ENCODE data around the gene CYP2A13. TPM values are rescaled to one million over a fixed set of nuclear protein-coding genes. Genes with fewer than 3 reads are reported as not detected.
"Not testable (repeated sequence)": the region's sequence is repeated elsewhere in the genome, so short reads cannot be mapped to it uniquely, and the experiment has no call there.

Gene CYP2A13
- total RNA-seq, 1 donor from 2014 or later = not detected

DNA sequence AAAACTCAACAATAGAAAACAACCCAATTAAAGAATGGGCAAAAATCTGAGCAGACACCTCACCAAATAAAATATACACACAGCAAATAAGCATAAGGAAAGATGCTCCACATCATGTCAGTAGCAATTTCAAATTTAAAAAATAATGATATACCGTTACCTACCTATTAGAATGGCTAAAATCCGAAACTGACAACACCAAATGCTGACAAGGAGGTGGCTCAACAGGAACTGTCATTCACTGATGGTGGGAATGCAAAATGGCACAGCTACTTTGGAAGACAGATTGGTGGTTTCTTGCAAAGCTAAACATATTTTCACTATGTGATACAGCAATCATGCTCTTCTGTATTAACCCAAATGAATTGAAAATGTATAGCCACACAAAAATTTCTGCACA is 9.1 kb downstream of the CYP2A13 start:
- Mint-ChIP-seq H3K9me3 (peaks cover 3% of the 10 kb centered on the region), H3K27ac (no peak overlapping the region), H3K4me3 (ENCODE audit: low read depth) (no peak overlapping the region), H3K36me3 (ENCODE audit: low read depth) (no peaks in the 10 kb centered on the region), H3K27me3 (ENCODE audit: low read depth) (peaks cover 7% of the 10 kb centered on the region), H3K4me1 (ENCODE audit: low read depth) (peaks cover 2% of the 10 kb centered on the region)
- DNase-seq (ENCODE audit: low spot score) = no peak
- intact Hi-C loops (cut with micrococcal nuclease) = no loop called here

DNA sequence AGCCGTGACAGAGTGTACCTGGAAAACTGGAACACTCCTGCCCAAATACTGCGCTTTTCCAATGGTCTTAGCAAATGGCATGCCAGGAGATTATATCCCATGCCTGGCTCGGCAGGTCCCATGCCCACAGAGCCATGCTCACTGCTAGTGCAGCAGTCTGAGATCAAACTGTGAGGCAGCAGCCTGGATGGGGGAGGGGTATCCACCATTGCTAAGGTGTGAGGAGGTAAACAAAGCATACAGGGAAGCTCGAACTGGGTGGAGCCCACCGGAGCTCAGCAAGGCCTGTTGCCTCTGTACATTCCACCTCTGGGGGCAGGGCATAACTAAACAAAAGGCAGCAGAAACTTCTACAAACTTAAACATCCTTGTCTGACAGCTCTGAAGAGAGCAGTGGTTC is 10.5 kb downstream of the CYP2A13 start:
- Mint-ChIP-seq H3K4me1 (ENCODE audit: low read depth) (peaks cover 2% of the 10 kb centered on the region), H3K36me3 (ENCODE audit: low read depth) (no peaks in the 10 kb centered on the region), H3K9me3 (peaks cover 6% of the 10 kb centered on the region), H3K4me3 (ENCODE audit: low read depth) (no peak overlapping the region), H3K27me3 (ENCODE audit: low read depth) (peaks cover 7% of the 10 kb centered on the region), H3K27ac (no peak overlapping the region)
- intact Hi-C loops (cut with micrococcal nuclease) = no loop called here
- DNase-seq (ENCODE audit: low spot score) = no peak

DNA sequence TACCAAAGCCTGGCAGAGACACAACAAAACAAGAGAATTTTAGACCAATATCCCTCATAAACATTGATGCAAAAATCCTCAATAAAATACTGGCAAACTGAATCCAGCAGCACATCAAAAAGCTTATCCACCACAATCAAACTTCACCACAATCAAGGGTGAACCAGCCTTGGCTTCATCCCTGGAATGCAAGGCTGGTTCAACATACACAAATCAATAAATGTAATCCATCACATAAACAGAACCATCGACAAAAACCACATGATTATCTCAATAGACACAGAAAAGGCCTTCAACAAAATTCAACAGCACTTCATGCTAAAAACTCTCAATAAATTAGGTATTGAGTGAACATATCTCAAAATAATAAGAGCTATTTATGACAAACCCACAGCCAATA is 14.0 kb downstream of the CYP2A13 start:
- H3K4me3 Mint-ChIP-seq (ENCODE audit: low read depth); H3K27ac Mint-ChIP-seq; intact Hi-C loops (cut with micrococcal nuclease); H3K36me3 Mint-ChIP-seq (ENCODE audit: low read depth); H3K4me1 Mint-ChIP-seq (ENCODE audit: low read depth); DNase-seq (ENCODE audit: low spot score); H3K27me3 Mint-ChIP-seq (ENCODE audit: low read depth): not testable (repeated sequence)
- peaks cover 19% of the 10 kb centered on the region for H3K9me3 Mint-ChIP-seq

DNA sequence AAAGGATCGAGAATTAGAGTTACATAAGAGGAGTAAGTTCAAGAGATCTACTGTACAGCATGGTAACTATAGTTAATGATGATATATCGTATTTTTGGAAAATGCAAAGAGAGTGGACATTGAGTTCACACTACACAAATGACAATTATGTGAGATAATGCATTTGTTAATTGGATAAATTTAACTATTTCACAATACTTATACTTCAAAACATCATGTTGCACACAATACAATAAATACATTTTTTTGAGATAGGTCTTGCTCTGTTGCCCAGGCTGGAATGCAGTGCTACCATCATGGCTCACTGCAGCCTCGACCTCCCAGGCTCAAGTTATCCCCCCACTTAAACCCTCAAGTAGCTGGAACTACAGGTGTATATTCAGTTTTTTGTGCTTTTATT is 17.9 kb downstream of the CYP2A13 start:
- Mint-ChIP-seq H3K27me3 (ENCODE audit: low read depth) (no peaks in the 10 kb centered on the region), H3K27ac (no peak overlapping the region), H3K4me1 (ENCODE audit: low read depth) (no peaks in the 10 kb centered on the region), H3K36me3 (ENCODE audit: low read depth) (no peaks in the 10 kb centered on the region), H3K9me3 (peaks cover 19% of the 10 kb centered on the region), H3K4me3 (ENCODE audit: low read depth) (no peak overlapping the region)
- DNase-seq (ENCODE audit: low spot score) = no peak
- intact Hi-C loops (cut with micrococcal nuclease) = no loop called here

DNA sequence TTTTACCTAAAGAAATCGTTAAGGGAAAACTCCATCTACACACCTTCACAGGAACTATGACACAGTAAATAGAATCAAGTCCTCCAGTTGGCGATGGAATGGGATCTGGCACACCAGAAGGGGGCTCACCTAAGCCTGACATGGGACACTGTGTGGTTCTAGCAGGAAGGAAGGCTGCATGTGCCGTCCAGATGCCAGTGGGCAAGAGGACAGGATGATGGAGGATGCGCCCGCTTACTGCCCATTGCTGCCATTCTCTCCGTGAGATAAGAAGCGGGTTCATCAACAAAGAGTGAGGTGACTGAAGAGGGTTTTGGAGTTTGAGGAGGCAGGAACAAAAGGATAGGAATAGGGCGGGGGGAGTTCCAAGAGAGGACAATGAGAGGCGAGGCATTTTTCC is 23.0 kb downstream of the CYP2A13 start:
- no peak overlapping the region for H3K27ac Mint-ChIP-seq
- no peaks in the 10 kb centered on the region for H3K4me1 Mint-ChIP-seq (ENCODE audit: low read depth)
- no peak overlapping the region for H3K4me3 Mint-ChIP-seq (ENCODE audit: low read depth)
- no peaks in the 10 kb centered on the region for H3K36me3 Mint-ChIP-seq (ENCODE audit: low read depth)
- no peaks in the 10 kb centered on the region for H3K9me3 Mint-ChIP-seq
- intact Hi-C loops (cut with micrococcal nuclease) = no loop called here
- peaks cover 5% of the 10 kb centered on the region for H3K27me3 Mint-ChIP-seq (ENCODE audit: low read depth)
- DNase-seq (ENCODE audit: low spot score) = no peak

DNA sequence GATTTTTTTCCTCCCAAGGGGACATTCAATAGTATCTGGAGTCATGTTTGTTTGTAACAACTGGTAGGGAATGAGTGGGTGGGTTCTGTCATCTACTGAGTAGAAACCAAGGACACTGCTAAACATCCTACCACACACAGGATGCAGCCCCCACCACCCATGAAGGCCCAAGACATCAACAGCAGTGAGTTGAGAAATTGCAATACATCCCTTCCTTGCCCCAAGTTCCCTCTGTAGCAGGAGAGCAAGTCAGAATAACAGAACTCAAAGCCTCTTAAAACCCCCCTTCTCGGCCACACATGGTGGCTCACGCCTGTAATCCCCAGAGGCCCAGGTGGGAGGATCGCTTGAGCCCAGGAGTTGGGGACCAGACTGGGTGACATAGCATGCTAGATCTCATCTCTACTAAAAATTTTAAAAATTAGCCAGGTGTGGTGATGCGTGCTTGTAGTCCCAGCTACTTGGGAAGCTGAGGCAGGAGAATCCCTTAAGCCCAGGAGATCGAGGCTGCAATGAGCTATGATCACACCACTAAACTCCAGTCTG is 23.6 kb downstream of the CYP2A13 start:
- no peak overlapping the region for H3K4me3 Mint-ChIP-seq (ENCODE audit: low read depth)
- no peak overlapping the region for H3K27ac Mint-ChIP-seq
- no peaks in the 10 kb centered on the region for H3K36me3 Mint-ChIP-seq (ENCODE audit: low read depth)
- peaks cover 5% of the 10 kb centered on the region for H3K27me3 Mint-ChIP-seq (ENCODE audit: low read depth)
- no peaks in the 10 kb centered on the region for H3K4me1 Mint-ChIP-seq (ENCODE audit: low read depth)
- DNase-seq (ENCODE audit: low spot score) = no peak
- no peaks in the 10 kb centered on the region for H3K9me3 Mint-ChIP-seq
- intact Hi-C loops (cut with micrococcal nuclease) = no loop called here

DNA sequence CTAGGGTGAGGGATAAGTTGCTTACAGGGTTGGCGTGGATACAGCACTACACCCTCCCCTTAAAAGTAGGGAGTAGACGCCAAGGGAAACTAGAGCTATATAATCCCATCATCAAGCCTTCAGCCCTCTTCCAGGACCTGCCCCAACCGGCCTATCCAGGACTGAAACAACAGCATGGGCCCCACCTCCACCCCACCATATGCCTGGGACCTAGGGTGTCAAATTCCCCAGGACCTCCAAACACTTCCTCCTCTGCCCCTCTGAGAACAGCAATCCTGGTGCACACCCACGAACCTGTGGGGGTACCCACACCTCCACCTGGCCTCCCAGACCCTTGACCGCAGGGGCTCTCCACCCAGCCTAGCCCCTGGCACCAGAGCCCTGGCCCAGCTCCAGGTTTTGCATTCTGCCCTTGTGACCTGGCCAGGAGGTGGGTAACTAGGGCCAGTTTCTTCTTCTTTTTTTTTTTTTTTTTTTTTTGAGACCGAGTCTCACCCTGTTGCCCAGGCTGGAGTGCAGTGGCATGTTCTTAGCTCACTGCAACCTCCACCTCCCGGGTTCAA is 24.6 kb downstream of the CYP2A13 start:
- Mint-ChIP-seq H3K36me3 (ENCODE audit: low read depth) (no peaks in the 10 kb centered on the region), H3K4me3 (ENCODE audit: low read depth) (no peak overlapping the region), H3K27ac (no peak overlapping the region), H3K9me3 (no peaks in the 10 kb centered on the region), H3K4me1 (ENCODE audit: low read depth) (no peaks in the 10 kb centered on the region), H3K27me3 (ENCODE audit: low read depth) (peaks cover 8% of the 10 kb centered on the region)
- no peak for DNase-seq (ENCODE audit: low spot score)
- intact Hi-C loops (cut with micrococcal nuclease) = no loop called here

DNA sequence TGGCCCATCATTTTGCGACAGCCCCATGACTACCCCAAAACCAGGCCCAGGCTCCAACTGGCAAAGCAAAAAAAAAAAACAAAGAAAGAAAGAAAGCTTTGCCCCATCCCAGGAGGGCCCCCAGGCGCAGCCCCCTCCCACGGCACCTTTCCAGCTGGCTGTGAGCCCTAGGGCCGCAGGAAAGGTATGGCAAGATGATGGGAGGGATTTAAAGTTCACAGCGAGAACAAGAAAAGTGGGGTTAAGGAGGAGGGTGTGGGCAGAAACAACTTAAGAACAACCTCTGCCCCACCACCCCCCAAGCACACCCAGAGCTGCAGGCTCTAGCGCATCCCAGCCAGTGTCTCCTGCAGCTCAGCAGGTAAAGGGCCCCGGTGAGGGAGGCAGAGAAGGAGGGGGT is 25.9 kb downstream of the CYP2A13 start, which contains the start of gene CYP2F1:
Gene CYP2F1, plus strand, starts transcription at position 301 of the 400 bp plus-strand sequence. CDS start 1,757 bp downstream, outside the sequence.
- Mint-ChIP-seq H3K4me3 (ENCODE audit: low read depth) (no peak within 1 kb of the TSS), H3K36me3 (ENCODE audit: low read depth) (no peaks in the 10 kb centered on the region), H3K27me3 (ENCODE audit: low read depth) (peaks cover 10% of the 10 kb centered on the region), H3K4me1 (ENCODE audit: low read depth) (no peaks in the 10 kb centered on the region), H3K9me3 (no peaks in the 10 kb centered on the region), H3K27ac (no peak within 1 kb of the TSS)
- intact Hi-C loops (cut with micrococcal nuclease) = no loop called here
- DNase-seq (ENCODE audit: low spot score) = no peak

DNA sequence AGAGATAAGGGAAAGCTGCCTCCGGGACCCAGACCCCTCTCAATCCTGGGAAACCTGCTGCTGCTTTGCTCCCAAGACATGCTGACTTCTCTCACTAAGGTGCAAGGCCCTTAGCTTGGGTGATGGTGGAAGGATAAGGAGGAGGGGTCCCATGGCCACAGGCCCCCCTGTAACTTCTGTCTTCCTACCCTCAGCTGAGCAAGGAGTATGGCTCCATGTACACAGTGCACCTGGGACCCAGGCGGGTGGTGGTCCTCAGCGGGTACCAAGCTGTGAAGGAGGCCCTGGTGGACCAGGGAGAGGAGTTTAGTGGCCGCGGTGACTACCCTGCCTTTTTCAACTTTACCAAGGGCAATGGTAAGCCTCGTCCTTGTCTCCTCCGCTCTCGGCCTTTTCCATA is 28.0 kb downstream of the CYP2A13 start:
- no peak for DNase-seq (ENCODE audit: low spot score)
- Mint-ChIP-seq H3K36me3 (ENCODE audit: low read depth) (no peaks in the 10 kb centered on the region), H3K4me1 (ENCODE audit: low read depth) (peaks cover 6% of the 10 kb centered on the region), H3K9me3 (no peaks in the 10 kb centered on the region), H3K27me3 (ENCODE audit: low read depth) (peaks cover 10% of the 10 kb centered on the region), H3K4me3 (ENCODE audit: low read depth) (no peak overlapping the region), H3K27ac (no peak overlapping the region)
- intact Hi-C loops (cut with micrococcal nuclease) = no loop called here

DNA sequence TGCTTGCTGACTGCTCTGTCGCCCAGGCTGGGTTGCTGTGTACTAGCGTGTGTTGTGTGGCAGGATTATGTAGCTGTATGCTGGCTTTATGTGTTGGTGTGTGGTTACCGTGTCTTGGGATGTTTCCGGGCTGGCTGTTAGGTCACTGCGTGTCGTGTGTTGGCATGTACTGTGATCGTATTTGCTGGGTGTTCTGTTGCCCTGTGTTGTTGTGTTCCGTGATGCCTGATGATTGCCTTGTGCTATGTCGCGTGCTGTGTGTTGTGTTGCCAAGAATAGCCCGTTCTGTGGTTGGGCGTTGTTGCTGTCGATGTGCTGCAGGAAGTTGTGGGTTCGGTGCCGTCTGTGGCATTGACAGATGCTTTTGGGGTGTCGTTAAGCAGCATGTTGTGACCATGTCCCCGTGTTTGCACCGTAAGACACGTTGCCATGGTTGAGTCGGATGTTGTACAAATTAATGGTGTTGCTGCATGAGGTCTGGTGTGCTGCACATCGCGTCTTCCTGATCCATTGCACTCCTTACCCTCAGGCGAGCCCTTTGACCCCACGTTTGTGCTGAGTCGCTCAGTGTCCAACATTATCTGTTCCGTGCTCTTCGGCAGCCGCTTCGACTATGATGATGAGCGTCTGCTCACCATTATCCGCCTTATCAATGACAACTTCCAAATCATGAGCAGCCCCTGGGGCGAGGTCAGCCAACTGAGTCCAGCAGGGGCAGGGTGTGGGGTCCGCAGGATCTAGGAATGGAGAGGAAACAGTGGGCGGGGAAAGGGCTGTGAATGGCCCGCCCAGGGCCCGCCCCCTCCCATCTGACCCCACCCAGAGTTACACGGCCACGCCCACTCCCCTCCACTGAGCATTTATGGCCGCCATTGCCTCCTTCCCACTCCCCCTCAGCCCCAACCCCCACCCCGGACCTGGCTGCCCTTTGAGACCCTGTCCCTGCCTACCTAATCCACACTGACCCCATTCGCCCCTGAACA is 33.0 kb downstream of the CYP2A13 start:
- H3K36me3 Mint-ChIP-seq (ENCODE audit: low read depth); intact Hi-C loops (cut with micrococcal nuclease); H3K9me3 Mint-ChIP-seq; H3K4me3 Mint-ChIP-seq (ENCODE audit: low read depth); H3K27ac Mint-ChIP-seq; H3K27me3 Mint-ChIP-seq (ENCODE audit: low read depth); H3K4me1 Mint-ChIP-seq (ENCODE audit: low read depth): not testable (repeated sequence)
- peak; percentile 73 for DNase-seq (ENCODE audit: low spot score)

DNA sequence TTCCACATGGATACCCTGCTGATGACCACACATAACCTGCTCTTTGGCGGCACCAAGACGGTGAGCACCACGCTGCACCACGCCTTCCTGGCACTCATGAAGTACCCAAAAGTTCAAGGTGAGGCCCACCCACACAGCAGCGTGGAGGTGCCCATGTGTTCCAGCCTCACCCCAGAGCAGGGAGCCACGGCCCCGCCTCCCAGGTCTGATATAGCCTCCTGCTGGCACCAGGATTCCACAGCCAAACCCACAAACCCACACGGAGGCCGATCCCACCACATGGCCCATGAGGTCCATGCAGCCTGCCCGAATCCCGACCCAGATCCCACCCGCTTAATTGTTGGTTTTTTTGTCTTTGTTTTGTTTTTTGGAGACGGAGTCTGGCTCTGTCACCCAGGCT is 34.6 kb downstream of the CYP2A13 start:
- DNase-seq (ENCODE audit: low spot score); intact Hi-C loops (cut with micrococcal nuclease); H3K4me3 Mint-ChIP-seq (ENCODE audit: low read depth); H3K27ac Mint-ChIP-seq; H3K36me3 Mint-ChIP-seq (ENCODE audit: low read depth); H3K27me3 Mint-ChIP-seq (ENCODE audit: low read depth); H3K9me3 Mint-ChIP-seq: not testable (repeated sequence)
- peaks cover 17% of the 10 kb centered on the region for H3K4me1 Mint-ChIP-seq (ENCODE audit: low read depth)

DNA sequence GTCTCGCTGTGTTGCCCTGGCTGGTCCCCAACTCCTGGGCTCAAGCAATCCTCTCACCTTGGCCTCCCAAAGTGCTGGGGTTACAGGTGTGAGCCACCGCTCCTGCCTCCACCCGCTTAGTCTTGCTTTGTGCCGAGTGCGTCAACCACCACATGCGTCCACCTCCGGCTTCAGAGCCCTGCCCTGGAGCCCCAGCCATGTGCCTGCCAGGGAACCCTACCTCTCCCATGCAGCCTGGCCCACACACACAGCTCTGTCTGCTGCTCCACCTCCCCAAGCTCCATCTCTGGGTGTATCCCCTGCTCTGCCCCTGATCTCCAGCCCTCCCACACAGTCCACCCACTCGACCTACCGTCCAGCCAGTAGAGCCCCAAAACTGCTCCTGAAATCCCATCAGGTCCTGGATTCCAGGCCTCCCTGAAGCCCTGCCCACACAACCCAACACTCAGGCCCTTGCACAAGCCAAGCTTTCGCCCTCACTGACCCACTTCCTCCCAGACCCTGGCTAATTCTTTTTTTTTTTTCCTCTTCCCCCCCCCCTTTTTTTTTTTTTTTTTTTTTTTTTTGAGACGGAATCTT is 35.6 kb downstream of the CYP2A13 start:
- no peak overlapping the region for H3K4me3 Mint-ChIP-seq (ENCODE audit: low read depth)

DNA sequence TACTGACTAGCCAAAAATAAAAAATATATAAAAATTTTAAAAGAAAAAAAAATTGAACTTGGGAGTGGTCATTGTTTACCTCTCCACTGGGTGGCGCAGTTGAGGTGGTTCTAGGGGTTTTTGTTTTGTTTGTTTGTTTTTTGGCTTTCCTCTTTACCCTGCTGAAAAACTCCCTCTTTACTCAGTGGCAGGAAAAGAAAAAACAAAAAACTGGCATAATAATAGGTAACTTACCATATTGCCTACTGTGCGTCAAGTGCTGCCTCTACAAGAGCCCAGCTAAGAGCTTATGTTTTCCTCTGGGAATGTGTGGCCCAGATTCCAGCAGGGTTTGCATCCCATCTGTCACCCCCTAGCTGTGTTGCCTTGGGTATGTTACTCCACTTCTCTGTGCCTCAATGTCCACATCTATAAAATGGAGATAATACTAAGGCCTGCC is 38.5 kb downstream of the CYP2A13 start:
- not testable (repeated sequence) for DNase-seq (ENCODE audit: low spot score); H3K27ac Mint-ChIP-seq; H3K9me3 Mint-ChIP-seq; H3K4me3 Mint-ChIP-seq (ENCODE audit: low read depth); H3K4me1 Mint-ChIP-seq (ENCODE audit: low read depth); H3K36me3 Mint-ChIP-seq (ENCODE audit: low read depth)
- intact Hi-C loops (cut with micrococcal nuclease) = loop anchor here (2.0 kb wide), 1 partner anchor 18 kb away; no protein-coding TSS in a partner anchor
- peaks cover 18% of the 10 kb centered on the region for H3K27me3 Mint-ChIP-seq (ENCODE audit: low read depth)

More for the DNA sequence above, 35.6 kb downstream of the CYP2A13 start:
- Mint-ChIP-seq H3K36me3 (ENCODE audit: low read depth) (no peaks in the 10 kb centered on the region), H3K27ac (no peak overlapping the region), H3K4me1 (ENCODE audit: low read depth) (peaks cover 17% of the 10 kb centered on the region), H3K27me3 (ENCODE audit: low read depth) (peaks cover 5% of the 10 kb centered on the region), H3K9me3 (no peaks in the 10 kb centered on the region)
- no peak for DNase-seq (ENCODE audit: low spot score)
- intact Hi-C loops (cut with micrococcal nuclease) = no loop called here

Data from activated T-helper 2 cell treated with anti-CD3 and anti-CD28 coated beads, Interferon-gamma antibody, Interleukin-2, Interleukin-4, amounts not matched to agents 10 μg/mL and 5 μg/mL and 100 μg/mL, durations not matched to agents 14 hours and 24 hours and 36 hours (primary cell).